Esophagus muscularis mucosa (tissue), 4 donors: ENCODE measurements around the gene MAGEF1. TPM values are rescaled to one million over a fixed set of nuclear protein-coding genes. Genes with fewer than 3 reads are reported as not detected.

Source experiments
- DNase-seq: peaks from one replicate; pipeline ENCODE4 v3.0.0-alpha.2; 2017; ENCODE audit errors: extremely low spot score
- H3K27ac ChIP-seq, 4 donors: fragments of 200-600 bp; sonication (generic); replicated peaks in 1 of 4; 1 replicate in 3 of 4; 2 replicates in 1 of 4; pipeline ENCODE4 v1.5.1; 2016 to 2019; ENCODE audit warnings: mild to moderate bottlenecking in 1 of 4
- H3K27me3 ChIP-seq, 4 donors: fragments of 200-600 bp; sonication (generic); one replicate each; pipeline versions ENCODE4 v1.5.1 to v1.6.0; 2016 to 2019
- H3K36me3 ChIP-seq, 4 donors: fragments of 200-600 bp; sonication (generic); one replicate each; pipeline ENCODE4 v1.5.1; 2016 to 2019
- H3K4me1 ChIP-seq, 4 donors: fragments of 200-600 bp; sonication (generic); one replicate each; pipeline ENCODE4 v1.5.1; 2016 to 2019
- H3K4me3 ChIP-seq, 4 donors: fragments of 200-600 bp; sonication (generic); 1 replicate in 2 of 4; 2 replicates in 2 of 4; pipeline ENCODE4 v1.5.1; 2016 to 2019; ENCODE audit warnings: mild to moderate bottlenecking in 4 of 4, moderate library complexity in 1 of 4
- H3K9me3 ChIP-seq, 4 donors: fragments of 200-600 bp; sonication (generic); 1 replicate in 3 of 4; 2 replicates in 1 of 4; pipeline ENCODE4 v1.5.1; 2016 to 2019
- EP300 ChIP-seq: sonication (generic); formaldehyde crosslinking; IDR thresholded peaks from one replicate; pipeline ENCODE4 v1.6.1; 2017; ENCODE audit warnings: antibody characterized with exemption
- POLR2A ChIP-seq: fragments of 450-650 bp; IDR thresholded peaks from one replicate; pipeline ENCODE4 v1.6.1; 2017; ENCODE audit warnings: antibody characterized with exemption, moderate library complexity, mild to moderate bottlenecking, low read depth
- POLR2AphosphoS5 ChIP-seq, 2 donors: sonication (generic); formaldehyde crosslinking; IDR thresholded peaks; one replicate each; pipeline ENCODE4 v1.6.1; 2017; ENCODE audit warnings: antibody characterized with exemption in 2 of 2
- WGBS: methylation state at CpG from one replicate; pipeline ENCODE4 v1.1.5; 2018; 5-methylcytosine and 5-hydroxymethylcytosine counted together
- intact Hi-C: fragments of 100-400 bp; cut with DNase I; formaldehyde crosslinking; loops from one replicate; pipeline ENCODE4 v1.15.1; 2023
- total RNA-seq, 4 donors: library from RNA; depleted of rRNA; stranded (reverse); fragments of >200 nt; gene quantifications; one replicate each; pipeline versions ENCODE4 v1.1.0 to v1.2.1, GENCODE V29; 2016
- TF ChIP-seq, protein P1 (sequence below), 3 experiments: fragments of 200-600 bp in 2 of 3; fragments of 450-650 bp in 1 of 3; sonication (generic) in 2 of 3; IDR thresholded peaks; one replicate each; pipeline ENCODE4 v1.5.1; 2017 to 2019; ENCODE audit warnings: antibody characterized with exemption in 3 of 3, mild to moderate bottlenecking in 2 of 3, moderate library complexity in 1 of 3

The MAGEF1 gene
- total RNA-seq, 4 donors from 2014 or later: 23.5 to 50.9 (median 34.1) TPM

DNA sequence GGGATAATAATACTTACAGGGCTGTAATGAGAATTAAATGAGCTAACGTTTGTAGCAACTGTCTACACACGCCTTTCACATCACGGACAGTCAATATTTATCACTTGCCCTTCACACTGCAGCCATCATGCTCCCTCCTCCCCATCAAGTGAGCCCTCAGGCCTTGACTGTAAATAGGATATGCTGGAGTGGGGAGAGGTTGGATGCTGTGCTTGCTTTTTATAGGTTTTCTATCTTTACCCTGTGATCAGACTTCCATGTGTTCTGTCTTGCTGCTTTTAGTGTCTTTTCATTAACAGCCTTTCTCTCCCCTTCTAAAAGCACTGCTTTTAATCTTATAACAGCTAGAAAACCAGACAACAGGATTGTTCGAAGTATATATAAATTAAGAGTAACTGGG lies 12.8 kb upstream of the MAGEF1 start:
- Histone ChIP-seq H3K4me3 (no peak overlapping the region), H3K36me3 (no peaks in the 10 kb centered on the region), H3K27me3 (no peaks in the 10 kb centered on the region), H3K4me1 (peaks cover 0 to 7% (median 2%) of the 10 kb centered on the region in 4 donors), H3K9me3 (no peaks in the 10 kb centered on the region), H3K27ac (no peak overlapping the region)
- WGBS: 97% methylated on average over 4 of the region's 4 CpGs
- no peak for DNase-seq
- TF ChIP-seq POLR2A (no peak), POLR2AphosphoS5 (IDR thresholded peaks at IDR 0.05) (no peak), EP300 (no peak)
- TF ChIP-seq, protein P1, sequence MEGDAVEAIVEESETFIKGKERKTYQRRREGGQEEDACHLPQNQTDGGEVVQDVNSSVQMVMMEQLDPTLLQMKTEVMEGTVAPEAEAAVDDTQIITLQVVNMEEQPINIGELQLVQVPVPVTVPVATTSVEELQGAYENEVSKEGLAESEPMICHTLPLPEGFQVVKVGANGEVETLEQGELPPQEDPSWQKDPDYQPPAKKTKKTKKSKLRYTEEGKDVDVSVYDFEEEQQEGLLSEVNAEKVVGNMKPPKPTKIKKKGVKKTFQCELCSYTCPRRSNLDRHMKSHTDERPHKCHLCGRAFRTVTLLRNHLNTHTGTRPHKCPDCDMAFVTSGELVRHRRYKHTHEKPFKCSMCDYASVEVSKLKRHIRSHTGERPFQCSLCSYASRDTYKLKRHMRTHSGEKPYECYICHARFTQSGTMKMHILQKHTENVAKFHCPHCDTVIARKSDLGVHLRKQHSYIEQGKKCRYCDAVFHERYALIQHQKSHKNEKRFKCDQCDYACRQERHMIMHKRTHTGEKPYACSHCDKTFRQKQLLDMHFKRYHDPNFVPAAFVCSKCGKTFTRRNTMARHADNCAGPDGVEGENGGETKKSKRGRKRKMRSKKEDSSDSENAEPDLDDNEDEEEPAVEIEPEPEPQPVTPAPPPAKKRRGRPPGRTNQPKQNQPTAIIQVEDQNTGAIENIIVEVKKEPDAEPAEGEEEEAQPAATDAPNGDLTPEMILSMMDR (IDR thresholded peaks at IDR 0.05): no peak
- intact Hi-C loops: loop anchor here (5.0 kb wide), 1 partner anchor 53 kb away; no protein-coding TSS in a partner anchor

DNA sequence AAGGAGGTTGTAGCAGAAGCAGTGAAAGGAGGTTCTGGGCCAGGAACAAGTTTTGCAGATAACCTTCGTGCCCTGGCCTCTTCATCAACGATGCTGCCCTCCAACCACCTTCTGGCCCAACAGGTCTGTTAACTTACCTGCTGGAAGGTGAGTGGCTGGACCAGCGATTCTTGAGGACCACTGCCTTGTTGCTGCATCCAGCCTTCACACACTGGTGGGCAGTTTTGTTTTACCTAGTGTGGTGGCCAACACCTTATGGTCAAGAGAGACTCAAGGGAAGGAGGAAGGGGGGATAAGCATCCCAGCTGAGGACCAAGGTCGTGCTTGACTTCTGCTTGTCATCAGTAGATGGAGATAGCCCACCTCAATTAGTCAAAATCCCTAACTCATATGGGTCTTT lies 7.8 kb upstream of the MAGEF1 start:
- DNase-seq: no peak
- no peak for TF ChIP-seq POLR2A
- TF ChIP-seq EP300: no peak
- TF ChIP-seq, protein P1 (IDR thresholded peaks at IDR 0.05): no peak
- no peak for TF ChIP-seq POLR2AphosphoS5 (IDR thresholded peaks at IDR 0.05)
- intact Hi-C loops: no loop called here
- no peaks in the 10 kb centered on the region for H3K36me3 ChIP-seq
- no peaks in the 10 kb centered on the region for H3K27me3 ChIP-seq
- no peak overlapping the region for H3K27ac ChIP-seq
- H3K4me3 ChIP-seq: no peak overlapping the region
- 96% methylated on average over 2 of the region's 4 CpGs for WGBS
- H3K4me1 ChIP-seq: peaks cover 18 to 27% (median 23%) of the 10 kb centered on the region in 4 donors
- H3K9me3 ChIP-seq: no peaks in the 10 kb centered on the region

DNA sequence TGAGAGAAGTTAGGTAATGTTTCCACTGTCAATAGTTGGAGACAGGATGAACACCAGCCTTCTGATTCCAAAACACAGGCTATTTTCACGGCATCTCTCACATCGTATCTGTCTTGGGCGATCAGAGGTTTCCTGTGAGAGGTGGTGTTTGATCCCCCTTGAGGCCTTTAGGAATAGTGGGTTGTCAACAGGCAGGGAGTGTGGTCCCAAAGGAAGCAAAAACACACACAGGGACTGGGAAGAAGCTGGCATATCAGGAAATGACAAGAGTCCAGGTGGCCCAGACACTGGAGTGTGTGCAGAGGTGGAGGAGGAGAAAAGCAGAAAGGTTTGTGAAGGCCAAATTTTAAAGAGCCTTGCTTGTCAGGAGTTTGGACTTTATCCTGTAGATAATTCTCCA lies 6.6 kb upstream of the MAGEF1 start:
- TF ChIP-seq POLR2AphosphoS5 (IDR thresholded peaks at IDR 0.05) (no peak), EP300 (no peak), POLR2A (no peak)
- TF ChIP-seq, protein P1 (IDR thresholded peaks at IDR 0.05): no peak
- Histone ChIP-seq H3K27ac (no peak overlapping the region), H3K9me3 (no peaks in the 10 kb centered on the region), H3K36me3 (no peaks in the 10 kb centered on the region), H3K4me1 (peaks cover 18 to 27% (median 23%) of the 10 kb centered on the region in 4 donors), H3K4me3 (no peak overlapping the region), H3K27me3 (no peaks in the 10 kb centered on the region)
- intact Hi-C loops: no loop called here
- WGBS: 91% methylated on average over 3 of the region's 3 CpGs
- DNase-seq: no peak

DNA sequence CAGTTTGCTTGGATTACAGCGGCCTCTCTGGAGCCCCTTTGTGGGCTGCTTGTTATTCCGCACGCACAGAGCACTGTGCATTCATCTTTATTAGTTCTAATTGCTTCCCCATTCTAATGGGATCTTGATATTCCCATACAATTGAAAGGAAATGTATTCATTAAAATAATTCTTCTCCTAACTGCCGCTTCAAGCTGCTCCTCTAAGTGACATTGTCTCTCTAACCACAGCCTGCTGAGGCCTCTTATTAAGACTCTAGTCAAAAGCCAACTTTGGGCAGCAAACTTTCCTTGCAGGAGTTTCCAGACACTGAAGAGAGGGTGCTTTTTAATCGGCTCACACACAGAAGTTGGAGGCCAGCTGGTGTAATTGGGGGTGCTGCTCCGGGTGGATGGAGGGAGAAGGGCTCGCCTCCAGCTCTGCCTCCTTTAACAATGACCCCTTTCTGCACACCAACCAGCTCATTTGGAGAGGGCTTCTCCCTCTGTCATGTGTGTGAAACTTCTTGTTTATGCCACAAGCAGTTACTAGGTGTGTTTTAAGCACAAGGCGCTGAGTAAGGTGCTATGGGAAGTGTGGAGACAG lies 5.6 kb upstream of the MAGEF1 start:
- H3K4me3 ChIP-seq: peak overlapping the region in 1 of 4 donors; percentile 2
- intact Hi-C loops: no loop called here

More for the DNA sequence above, 5.6 kb upstream of the MAGEF1 start:
- H3K27me3 ChIP-seq: no peaks in the 10 kb centered on the region
- TF ChIP-seq, protein P1 (IDR thresholded peaks at IDR 0.05): no peak
- TF ChIP-seq EP300: no peak
- H3K36me3 ChIP-seq: no peaks in the 10 kb centered on the region
- no peak for DNase-seq
- peak overlapping the region; percentile 33 to 64 (median 56) for H3K27ac ChIP-seq
- WGBS: 64% methylated on average over 5 of the region's 8 CpGs
- H3K9me3 ChIP-seq: no peaks in the 10 kb centered on the region
- H3K4me1 ChIP-seq: peaks cover 19 to 31% (median 26%) of the 10 kb centered on the region in 4 donors
